ENCODE data around the gene CNTLN. TPM values are rescaled to one million over a fixed set of nuclear protein-coding genes. Genes with fewer than 3 reads are reported as not detected.

Gene CNTLN
- total and polyA plus RNA-seq, 2 donors (not counting 1 experiment from before 2014, with no cell fraction given), result 9.1 to 13.0 TPM

DNA sequence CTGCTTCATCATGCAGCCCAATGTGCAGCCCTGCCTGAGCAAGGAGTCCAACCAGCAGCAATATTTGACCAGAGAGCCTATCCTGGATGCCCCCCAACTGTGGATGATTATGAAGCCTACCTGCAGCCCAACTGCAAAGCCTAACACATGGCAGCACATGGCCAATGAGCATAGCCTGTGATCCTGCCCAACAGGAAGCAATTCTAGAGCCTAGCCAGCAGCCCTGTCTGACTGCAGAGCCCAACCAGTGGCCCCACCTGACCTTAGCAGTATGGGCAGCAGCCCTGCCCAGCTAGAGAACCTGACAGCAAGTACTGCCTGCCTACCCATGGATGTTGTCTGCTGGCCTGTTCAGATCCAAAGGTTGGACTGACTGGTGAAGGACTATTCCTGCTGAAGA is 346.7 kb downstream of the CNTLN start:
- H3K27ac ChIP-seq (ENCODE audit: insufficient read depth, low read length), result no peak overlapping the region
- H3K27me3 ChIP-seq (ENCODE audit: control insufficient read depth, insufficient read depth, low read length), result no peaks in the 10 kb centered on the region
- H3K4me3 ChIP-seq (replicated peaks in 1 of 4; ENCODE audit: control extremely low read depth in 1 of 4, insufficient read depth in 1 of 4, low read depth in 3 of 4, low read length in 4 of 4), result no peak overlapping the region
- no peaks in the 10 kb centered on the region for H3K79me2 ChIP-seq (ENCODE audit: control insufficient read depth, insufficient read depth, low read length)
- no peaks in the 10 kb centered on the region for H3K9me3 ChIP-seq (ENCODE audit: control insufficient read depth, insufficient read depth, low read depth, low read length)
- no peak overlapping the region for H3K9ac ChIP-seq (ENCODE audit: insufficient read depth, low read length)
- no peaks in the 10 kb centered on the region for H3K4me1 ChIP-seq (ENCODE audit: control insufficient read depth, extremely low read depth, insufficient read depth, low read length)
- H3K4me2 ChIP-seq (ENCODE audit: extremely low read depth, insufficient read depth, low read length), result no peak overlapping the region
- DNase-seq (ENCODE audit: low read depth in 2 of 2), result no peak
- no peak for TF ChIP-seq EZH2 (IDR thresholded peaks at IDR 0.05; ENCODE audit: low read length, missing control alignments)
- TF ChIP-seq, protein P1, sequence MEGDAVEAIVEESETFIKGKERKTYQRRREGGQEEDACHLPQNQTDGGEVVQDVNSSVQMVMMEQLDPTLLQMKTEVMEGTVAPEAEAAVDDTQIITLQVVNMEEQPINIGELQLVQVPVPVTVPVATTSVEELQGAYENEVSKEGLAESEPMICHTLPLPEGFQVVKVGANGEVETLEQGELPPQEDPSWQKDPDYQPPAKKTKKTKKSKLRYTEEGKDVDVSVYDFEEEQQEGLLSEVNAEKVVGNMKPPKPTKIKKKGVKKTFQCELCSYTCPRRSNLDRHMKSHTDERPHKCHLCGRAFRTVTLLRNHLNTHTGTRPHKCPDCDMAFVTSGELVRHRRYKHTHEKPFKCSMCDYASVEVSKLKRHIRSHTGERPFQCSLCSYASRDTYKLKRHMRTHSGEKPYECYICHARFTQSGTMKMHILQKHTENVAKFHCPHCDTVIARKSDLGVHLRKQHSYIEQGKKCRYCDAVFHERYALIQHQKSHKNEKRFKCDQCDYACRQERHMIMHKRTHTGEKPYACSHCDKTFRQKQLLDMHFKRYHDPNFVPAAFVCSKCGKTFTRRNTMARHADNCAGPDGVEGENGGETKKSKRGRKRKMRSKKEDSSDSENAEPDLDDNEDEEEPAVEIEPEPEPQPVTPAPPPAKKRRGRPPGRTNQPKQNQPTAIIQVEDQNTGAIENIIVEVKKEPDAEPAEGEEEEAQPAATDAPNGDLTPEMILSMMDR (conservative IDR thresholded peaks at IDR 0.05 in 1 of 2, IDR thresholded peaks at IDR 0.05 in 1 of 2; ENCODE audit: low read depth in 1 of 2, low read length in 2 of 2), result no peak
- no peak overlapping the region for H2AFZ ChIP-seq (ENCODE audit: low read length)
- no peaks in the 10 kb centered on the region for H4K20me1 ChIP-seq (ENCODE audit: control insufficient read depth, extremely low read depth, insufficient read depth, low read length)
- H3K36me3 ChIP-seq (ENCODE audit: control insufficient read depth, insufficient read depth, low read length), result no peaks in the 10 kb centered on the region

DNA sequence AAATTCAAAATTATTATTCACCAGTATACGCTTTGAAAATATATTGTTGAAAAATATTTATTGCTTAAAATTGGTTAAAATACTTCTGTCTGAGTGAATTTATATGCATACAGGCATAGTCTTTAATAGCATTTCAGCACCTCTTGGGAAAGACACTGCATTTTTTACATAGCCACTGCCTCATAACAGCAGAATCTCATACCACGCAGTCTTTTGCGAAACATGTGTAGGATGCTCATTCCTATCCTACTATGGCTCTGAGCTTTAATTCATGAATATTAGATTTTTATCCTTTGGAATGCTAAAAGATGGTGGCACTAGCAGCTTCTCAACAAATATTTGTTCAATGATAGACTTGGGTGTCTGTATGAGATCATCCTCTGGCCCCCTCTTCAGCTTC is 350.1 kb downstream of the CNTLN start:
- no peak for TF ChIP-seq EZH2 (IDR thresholded peaks at IDR 0.05; ENCODE audit: low read length, missing control alignments)
- TF ChIP-seq, protein P1 (conservative IDR thresholded peaks at IDR 0.05 in 1 of 2, IDR thresholded peaks at IDR 0.05 in 1 of 2; ENCODE audit: low read depth in 1 of 2, low read length in 2 of 2), result no peak
- Histone ChIP-seq H3K36me3 (ENCODE audit: control insufficient read depth, insufficient read depth, low read length) (no peaks in the 10 kb centered on the region), H3K79me2 (ENCODE audit: control insufficient read depth, insufficient read depth, low read length) (no peaks in the 10 kb centered on the region), H3K27ac (ENCODE audit: insufficient read depth, low read length) (no peak overlapping the region), H3K4me1 (ENCODE audit: control insufficient read depth, extremely low read depth, insufficient read depth, low read length) (no peaks in the 10 kb centered on the region), H3K4me3 (replicated peaks in 1 of 4; ENCODE audit: control extremely low read depth in 1 of 4, insufficient read depth in 1 of 4, low read depth in 3 of 4, low read length in 4 of 4) (no peak overlapping the region), H3K27me3 (ENCODE audit: control insufficient read depth, insufficient read depth, low read length) (no peaks in the 10 kb centered on the region), H3K9me3 (ENCODE audit: control insufficient read depth, insufficient read depth, low read depth, low read length) (no peaks in the 10 kb centered on the region), H4K20me1 (ENCODE audit: control insufficient read depth, extremely low read depth, insufficient read depth, low read length) (no peaks in the 10 kb centered on the region), H3K4me2 (ENCODE audit: extremely low read depth, insufficient read depth, low read length) (no peak overlapping the region), H2AFZ (ENCODE audit: low read length) (no peak overlapping the region), H3K9ac (ENCODE audit: insufficient read depth, low read length) (no peak overlapping the region)
- DNase-seq (ENCODE audit: low read depth in 2 of 2), result no peak

DNA sequence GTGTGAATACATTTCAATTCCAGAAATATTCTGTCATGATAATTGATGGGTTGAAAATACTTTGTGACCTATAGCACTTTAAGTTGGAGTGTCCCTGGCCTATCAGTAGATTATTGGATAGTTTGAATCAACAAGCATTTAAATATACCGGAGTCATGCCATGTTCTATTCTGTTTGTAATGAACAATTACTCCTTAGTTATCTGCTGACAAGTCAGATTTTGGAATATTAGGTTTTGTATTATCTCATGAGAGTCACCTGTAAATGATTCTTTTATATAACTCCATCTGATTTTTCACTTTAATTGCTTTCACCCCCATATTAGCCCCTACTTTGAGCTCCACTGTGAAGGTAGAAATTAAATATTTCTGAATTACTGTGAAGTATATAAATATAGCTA is 351.6 kb downstream of the CNTLN start:
- H3K4me1 ChIP-seq (ENCODE audit: control insufficient read depth, extremely low read depth, insufficient read depth, low read length), result no peaks in the 10 kb centered on the region
- H3K27me3 ChIP-seq (ENCODE audit: control insufficient read depth, insufficient read depth, low read length), result no peaks in the 10 kb centered on the region
- no peaks in the 10 kb centered on the region for H3K9me3 ChIP-seq (ENCODE audit: control insufficient read depth, insufficient read depth, low read depth, low read length)
- no peaks in the 10 kb centered on the region for H3K36me3 ChIP-seq (ENCODE audit: control insufficient read depth, insufficient read depth, low read length)
- no peak overlapping the region for H3K4me2 ChIP-seq (ENCODE audit: extremely low read depth, insufficient read depth, low read length)
- no peak overlapping the region for H3K4me3 ChIP-seq (replicated peaks in 1 of 4; ENCODE audit: control extremely low read depth in 1 of 4, insufficient read depth in 1 of 4, low read depth in 3 of 4, low read length in 4 of 4)
- no peak overlapping the region for H3K27ac ChIP-seq (ENCODE audit: insufficient read depth, low read length)
- no peak overlapping the region for H2AFZ ChIP-seq (ENCODE audit: low read length)
- no peaks in the 10 kb centered on the region for H4K20me1 ChIP-seq (ENCODE audit: control insufficient read depth, extremely low read depth, insufficient read depth, low read length)
- TF ChIP-seq, protein P1 (conservative IDR thresholded peaks at IDR 0.05 in 1 of 2, IDR thresholded peaks at IDR 0.05 in 1 of 2; ENCODE audit: low read depth in 1 of 2, low read length in 2 of 2), result no peak
- no peak for TF ChIP-seq EZH2 (IDR thresholded peaks at IDR 0.05; ENCODE audit: low read length, missing control alignments)
- H3K9ac ChIP-seq (ENCODE audit: insufficient read depth, low read length), result no peak overlapping the region
- DNase-seq (ENCODE audit: low read depth in 2 of 2), result no peak
- no peaks in the 10 kb centered on the region for H3K79me2 ChIP-seq (ENCODE audit: control insufficient read depth, insufficient read depth, low read length)
